HL-60 (cell line): ENCODE data around the gene SUV39H1.

ENCODE experiments used
- DNase-seq, 2 experiments: peaks; one replicate each; pipeline ENCODE4 v3.0.0-alpha.2; 2010 to 2020; ENCODE audit warnings: low read depth in 1 of 2, low spot score in 1 of 2
- H3K27ac ChIP-seq: fragments of 250-450 bp; sonication (Bioruptor Pico); replicated peaks from 2 replicates; pipeline ENCODE4 v1.5.1; 2020; ENCODE audit warnings: mild to moderate bottlenecking, moderate library complexity
- H3K27me3 ChIP-seq: fragments of 250-450 bp; sonication (Bioruptor Pico); 2 replicates; pipeline ENCODE4 v1.5.1; 2021; ENCODE audit warnings: mild to moderate bottlenecking, moderate library complexity; ENCODE audit not compliant: insufficient read depth, poor library complexity, severe bottlenecking
- H3K4me3 ChIP-seq: replicated peaks from 2 replicates; pipeline ENCODE4 v1.5.1; 2011; ENCODE audit warnings: mild to moderate bottlenecking, control low read depth, low read length; ENCODE audit not compliant: insufficient read depth
- GABPA ChIP-seq: IDR thresholded peaks from 2 replicates; pipeline ENCODE4 v1.6.1; 2012; ENCODE audit warnings: low read depth
- POLR2AphosphoS5 ChIP-seq: IDR thresholded peaks from 2 replicates; pipeline ENCODE4 v1.6.1; 2012; ENCODE audit warnings: low read depth
- SPI1 ChIP-seq: IDR thresholded peaks from 2 replicates; pipeline ENCODE4 v1.6.1; 2012; ENCODE audit warnings: low read depth, mild to moderate bottlenecking, borderline replicate concordance
- TF ChIP-seq, protein P1 (sequence below): IDR thresholded peaks from 2 replicates; pipeline ENCODE4 v1.6.1; 2012; ENCODE audit warnings: low read depth; ENCODE audit not compliant: insufficient replicate concordance
- TF ChIP-seq, protein P2 (sequence below): IDR thresholded peaks from one replicate; pipeline ENCODE4 v1.5.1; 2011; ENCODE audit warnings: low read length, control low read depth, inconsistent platforms; ENCODE audit not compliant: insufficient read depth

Gene SUV39H1

GRCh38 chrX:48703642-48704481, 7.3 kb downstream of the SUV39H1 start:
- DNase-seq: no peak
- H3K27ac ChIP-seq: no peak overlapping the region
- TF ChIP-seq GABPA (no peak), SPI1 (no peak), POLR2AphosphoS5 (no peak)
- TF ChIP-seq, protein P1, sequence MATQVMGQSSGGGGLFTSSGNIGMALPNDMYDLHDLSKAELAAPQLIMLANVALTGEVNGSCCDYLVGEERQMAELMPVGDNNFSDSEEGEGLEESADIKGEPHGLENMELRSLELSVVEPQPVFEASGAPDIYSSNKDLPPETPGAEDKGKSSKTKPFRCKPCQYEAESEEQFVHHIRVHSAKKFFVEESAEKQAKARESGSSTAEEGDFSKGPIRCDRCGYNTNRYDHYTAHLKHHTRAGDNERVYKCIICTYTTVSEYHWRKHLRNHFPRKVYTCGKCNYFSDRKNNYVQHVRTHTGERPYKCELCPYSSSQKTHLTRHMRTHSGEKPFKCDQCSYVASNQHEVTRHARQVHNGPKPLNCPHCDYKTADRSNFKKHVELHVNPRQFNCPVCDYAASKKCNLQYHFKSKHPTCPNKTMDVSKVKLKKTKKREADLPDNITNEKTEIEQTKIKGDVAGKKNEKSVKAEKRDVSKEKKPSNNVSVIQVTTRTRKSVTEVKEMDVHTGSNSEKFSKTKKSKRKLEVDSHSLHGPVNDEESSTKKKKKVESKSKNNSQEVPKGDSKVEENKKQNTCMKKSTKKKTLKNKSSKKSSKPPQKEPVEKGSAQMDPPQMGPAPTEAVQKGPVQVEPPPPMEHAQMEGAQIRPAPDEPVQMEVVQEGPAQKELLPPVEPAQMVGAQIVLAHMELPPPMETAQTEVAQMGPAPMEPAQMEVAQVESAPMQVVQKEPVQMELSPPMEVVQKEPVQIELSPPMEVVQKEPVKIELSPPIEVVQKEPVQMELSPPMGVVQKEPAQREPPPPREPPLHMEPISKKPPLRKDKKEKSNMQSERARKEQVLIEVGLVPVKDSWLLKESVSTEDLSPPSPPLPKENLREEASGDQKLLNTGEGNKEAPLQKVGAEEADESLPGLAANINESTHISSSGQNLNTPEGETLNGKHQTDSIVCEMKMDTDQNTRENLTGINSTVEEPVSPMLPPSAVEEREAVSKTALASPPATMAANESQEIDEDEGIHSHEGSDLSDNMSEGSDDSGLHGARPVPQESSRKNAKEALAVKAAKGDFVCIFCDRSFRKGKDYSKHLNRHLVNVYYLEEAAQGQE: no peak
- TF ChIP-seq, protein P2, sequence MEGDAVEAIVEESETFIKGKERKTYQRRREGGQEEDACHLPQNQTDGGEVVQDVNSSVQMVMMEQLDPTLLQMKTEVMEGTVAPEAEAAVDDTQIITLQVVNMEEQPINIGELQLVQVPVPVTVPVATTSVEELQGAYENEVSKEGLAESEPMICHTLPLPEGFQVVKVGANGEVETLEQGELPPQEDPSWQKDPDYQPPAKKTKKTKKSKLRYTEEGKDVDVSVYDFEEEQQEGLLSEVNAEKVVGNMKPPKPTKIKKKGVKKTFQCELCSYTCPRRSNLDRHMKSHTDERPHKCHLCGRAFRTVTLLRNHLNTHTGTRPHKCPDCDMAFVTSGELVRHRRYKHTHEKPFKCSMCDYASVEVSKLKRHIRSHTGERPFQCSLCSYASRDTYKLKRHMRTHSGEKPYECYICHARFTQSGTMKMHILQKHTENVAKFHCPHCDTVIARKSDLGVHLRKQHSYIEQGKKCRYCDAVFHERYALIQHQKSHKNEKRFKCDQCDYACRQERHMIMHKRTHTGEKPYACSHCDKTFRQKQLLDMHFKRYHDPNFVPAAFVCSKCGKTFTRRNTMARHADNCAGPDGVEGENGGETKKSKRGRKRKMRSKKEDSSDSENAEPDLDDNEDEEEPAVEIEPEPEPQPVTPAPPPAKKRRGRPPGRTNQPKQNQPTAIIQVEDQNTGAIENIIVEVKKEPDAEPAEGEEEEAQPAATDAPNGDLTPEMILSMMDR: no peak
- no peaks in the 10 kb centered on the region for H3K27me3 ChIP-seq
- no peak overlapping the region for H3K4me3 ChIP-seq

DNA sequence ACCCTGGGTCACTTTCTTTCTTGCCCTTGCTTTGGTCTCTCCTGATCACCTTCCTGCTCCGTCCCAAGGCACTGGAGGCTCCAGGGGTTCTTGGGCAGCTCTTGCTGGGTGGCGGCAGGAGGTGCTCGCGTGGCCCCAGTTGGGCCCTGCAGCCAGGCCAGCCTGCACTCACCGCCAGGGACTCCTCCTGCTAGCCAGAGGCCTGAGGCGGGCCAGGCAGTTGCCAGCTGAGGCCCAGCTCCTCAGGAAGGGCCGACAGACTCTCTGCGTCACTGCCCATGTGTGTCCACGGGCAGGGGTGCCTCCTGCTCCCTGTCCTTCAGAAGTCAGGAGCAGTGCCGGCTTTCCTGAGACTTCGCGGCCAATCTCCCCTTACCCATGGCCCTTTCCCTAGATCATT, 9.3 kb downstream of the SUV39H1 start:
- no peak overlapping the region for H3K4me3 ChIP-seq
- DNase-seq: no peak
- no peak overlapping the region for H3K27ac ChIP-seq
- TF ChIP-seq, protein P2: no peak
- TF ChIP-seq POLR2AphosphoS5: no peak
- TF ChIP-seq, protein P1: no peak
- no peak for TF ChIP-seq GABPA
- no peak for TF ChIP-seq SPI1
- H3K27me3 ChIP-seq: no peaks in the 10 kb centered on the region

DNA sequence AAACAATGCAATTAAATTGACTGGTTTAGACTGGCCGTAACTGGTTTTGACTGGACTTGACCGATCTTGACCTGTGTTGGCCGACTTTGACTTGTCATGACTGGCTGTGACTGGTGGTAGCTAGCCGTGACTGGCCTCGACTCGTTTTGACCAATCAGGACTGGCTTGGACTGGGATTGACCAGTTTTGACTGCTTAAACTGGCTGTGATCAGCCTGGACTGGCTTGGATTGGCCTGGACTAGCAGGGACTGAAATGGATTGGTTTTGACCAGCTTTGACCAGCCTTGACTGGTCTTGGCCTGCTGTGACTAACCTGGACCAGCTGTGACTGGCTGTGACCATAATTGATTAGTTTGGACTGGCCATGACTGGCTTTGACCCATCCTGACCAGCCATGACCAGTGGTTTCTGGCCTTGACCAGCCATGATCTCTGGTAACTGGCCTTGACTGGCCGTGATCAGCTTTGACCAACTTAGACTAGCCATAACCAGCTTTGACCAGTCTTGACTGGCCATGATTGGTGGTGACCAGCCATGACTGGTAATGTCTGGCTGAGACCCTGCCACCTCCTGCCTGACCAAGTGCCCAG, 13.1 kb downstream of the SUV39H1 start:
- Histone ChIP-seq H3K27ac (no peak overlapping the region), H3K4me3 (no peak overlapping the region), H3K27me3 (no peaks in the 10 kb centered on the region)
- no peak for DNase-seq
- no peak for TF ChIP-seq GABPA
- TF ChIP-seq POLR2AphosphoS5: no peak
- TF ChIP-seq SPI1: no peak
- TF ChIP-seq, protein P2: no peak
- TF ChIP-seq, protein P1: no peak
